Bronchial epithelial cell (primary cell): Measurements from ENCODE around the gene CDH13. TPM values are rescaled to one million over a fixed set of nuclear protein-coding genes. Genes with fewer than 3 reads are reported as not detected.

Experiments used
- DNase-seq: peaks from one replicate; pipeline ENCODE4 v3.0.0-alpha.2; 2010; ENCODE audit warnings: low read depth
- FAIRE-seq: peaks from 2 replicates; lab custom pipeline; 2011; peaks lifted over from hg19 to GRCh38; lab: Jason Lieb, UNC
- H3K27me3 ChIP-seq: 2 replicates; pipeline ENCODE4 v1.5.1; 2011; ENCODE audit warnings: low read length; ENCODE audit not compliant: control insufficient read depth, insufficient read depth
- H3K36me3 ChIP-seq: 2 replicates; pipeline ENCODE4 v1.5.1; 2011; ENCODE audit warnings: low read length; ENCODE audit not compliant: control insufficient read depth, insufficient read depth
- H3K4me3 ChIP-seq: 2 replicates; pipeline ENCODE4 v1.5.1; 2011; ENCODE audit warnings: mild to moderate bottlenecking, low read depth, low read length, control low read depth
- total RNA-seq: library from RNA; depleted of rRNA; stranded (reverse); fragments of >200 nt; gene quantifications from 2 replicates; pipeline ENCODE4 v1.2.1, GENCODE V29; 2014
- TF ChIP-seq, protein P1 (sequence below): IDR thresholded peaks from 2 replicates; pipeline ENCODE4 v1.5.1; 2011; ENCODE audit warnings: mild to moderate bottlenecking, moderate library complexity, low read length, control low read depth, inconsistent platforms; ENCODE audit not compliant: insufficient read depth, severe bottlenecking

Gene CDH13
- total RNA-seq, 1 donor from 2014 or later: 31.3 TPM

DNA sequence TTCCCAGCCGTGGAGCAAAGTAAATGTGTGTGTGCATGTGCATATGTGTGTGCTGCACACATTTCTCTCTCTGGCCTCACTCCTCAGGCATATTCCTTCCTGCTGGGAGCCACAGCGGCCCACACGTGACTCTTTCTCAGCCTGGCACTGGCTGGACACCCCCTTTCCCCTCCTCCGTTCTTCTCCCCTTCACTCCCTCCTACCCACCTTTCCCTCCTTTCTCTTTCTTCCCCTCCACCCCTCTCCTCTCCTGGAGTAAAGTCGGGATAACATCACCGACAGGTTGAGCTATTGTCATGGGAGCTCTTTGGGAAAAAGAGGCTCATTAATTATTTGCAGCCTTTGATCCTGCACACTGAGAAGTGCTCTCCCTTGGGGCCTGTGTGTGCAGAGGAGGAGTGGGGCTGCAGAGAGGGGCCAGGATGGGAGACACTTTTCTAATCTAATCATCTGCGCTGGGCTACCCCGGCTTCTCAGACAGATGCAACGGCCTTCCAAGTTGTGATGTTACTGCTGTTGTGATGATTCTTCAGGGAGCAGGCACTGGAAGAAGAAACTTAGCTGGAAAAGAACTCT, 1054.7 kb downstream of the CDH13 start:
- FAIRE-seq: no peak
- no peak overlapping the region for H3K4me3 ChIP-seq
- H3K36me3 ChIP-seq: no peaks in the 10 kb centered on the region
- H3K27me3 ChIP-seq: peaks cover 3% of the 10 kb centered on the region
- TF ChIP-seq, protein P1, sequence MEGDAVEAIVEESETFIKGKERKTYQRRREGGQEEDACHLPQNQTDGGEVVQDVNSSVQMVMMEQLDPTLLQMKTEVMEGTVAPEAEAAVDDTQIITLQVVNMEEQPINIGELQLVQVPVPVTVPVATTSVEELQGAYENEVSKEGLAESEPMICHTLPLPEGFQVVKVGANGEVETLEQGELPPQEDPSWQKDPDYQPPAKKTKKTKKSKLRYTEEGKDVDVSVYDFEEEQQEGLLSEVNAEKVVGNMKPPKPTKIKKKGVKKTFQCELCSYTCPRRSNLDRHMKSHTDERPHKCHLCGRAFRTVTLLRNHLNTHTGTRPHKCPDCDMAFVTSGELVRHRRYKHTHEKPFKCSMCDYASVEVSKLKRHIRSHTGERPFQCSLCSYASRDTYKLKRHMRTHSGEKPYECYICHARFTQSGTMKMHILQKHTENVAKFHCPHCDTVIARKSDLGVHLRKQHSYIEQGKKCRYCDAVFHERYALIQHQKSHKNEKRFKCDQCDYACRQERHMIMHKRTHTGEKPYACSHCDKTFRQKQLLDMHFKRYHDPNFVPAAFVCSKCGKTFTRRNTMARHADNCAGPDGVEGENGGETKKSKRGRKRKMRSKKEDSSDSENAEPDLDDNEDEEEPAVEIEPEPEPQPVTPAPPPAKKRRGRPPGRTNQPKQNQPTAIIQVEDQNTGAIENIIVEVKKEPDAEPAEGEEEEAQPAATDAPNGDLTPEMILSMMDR: no peak
- no peak for DNase-seq

DNA sequence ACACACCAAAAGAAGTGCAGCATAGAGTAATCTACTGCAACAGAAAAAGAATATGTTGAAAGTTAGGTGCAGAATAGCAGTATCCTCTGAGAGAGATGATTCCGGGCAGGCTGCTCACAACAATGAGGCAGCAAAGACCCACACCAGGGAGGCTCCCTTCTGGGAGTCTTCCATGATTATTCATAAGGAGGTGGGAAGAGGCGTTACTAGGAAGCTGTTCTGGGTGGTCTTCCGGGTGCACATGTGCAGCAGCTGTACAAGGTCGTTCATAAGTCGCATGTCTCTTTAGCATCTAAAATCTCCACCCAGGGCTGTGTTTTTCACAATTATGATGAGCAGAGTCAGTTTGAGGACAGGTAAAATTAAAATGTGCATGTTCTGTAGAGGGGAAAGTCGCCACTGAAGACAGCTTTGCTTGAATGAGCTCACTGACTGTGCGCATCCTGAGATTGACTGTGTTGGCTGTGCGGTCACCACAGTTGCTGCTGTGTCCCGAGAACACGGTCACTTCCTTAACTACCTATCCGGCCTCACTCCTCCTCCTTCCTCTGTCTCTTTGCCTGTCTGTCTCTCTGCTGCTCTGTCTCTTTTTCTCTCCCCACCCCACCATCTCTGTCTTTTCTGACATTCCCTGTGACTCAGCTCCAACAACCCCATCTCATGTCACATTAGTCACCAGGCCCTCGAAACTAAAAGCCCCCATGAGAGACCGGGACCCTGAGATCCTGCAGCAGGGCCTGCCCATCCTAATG, 1055.5 kb downstream of the CDH13 start:
- Histone ChIP-seq H3K27me3 (peaks cover 3% of the 10 kb centered on the region), H3K36me3 (no peaks in the 10 kb centered on the region), H3K4me3 (no peak overlapping the region)
- FAIRE-seq (no peak), DNase-seq (no peak)
- TF ChIP-seq, protein P1: no peak

DNA sequence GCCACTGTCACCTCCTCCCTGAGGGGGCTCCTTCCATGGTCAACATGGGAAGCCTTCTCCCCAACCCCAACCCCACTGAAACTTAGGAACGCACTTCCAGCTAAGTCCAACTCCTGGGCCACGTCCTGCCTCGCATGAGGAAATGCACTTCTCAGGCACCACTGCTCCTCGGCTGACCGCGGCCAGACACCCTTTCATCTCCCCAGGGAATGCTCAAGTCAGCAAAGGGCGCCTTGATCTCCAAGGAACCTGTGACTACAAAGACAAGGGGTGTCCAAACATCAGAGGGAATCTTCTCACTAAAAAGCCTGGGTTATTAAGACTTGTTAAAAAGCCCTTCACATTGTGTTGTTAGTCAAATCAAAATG, 1056.1 kb downstream of the CDH13 start:
- FAIRE-seq (no peak), DNase-seq (no peak)
- TF ChIP-seq, protein P1: no peak
- Histone ChIP-seq H3K27me3 (peaks cover 5% of the 10 kb centered on the region), H3K4me3 (no peak overlapping the region), H3K36me3 (no peaks in the 10 kb centered on the region)

DNA sequence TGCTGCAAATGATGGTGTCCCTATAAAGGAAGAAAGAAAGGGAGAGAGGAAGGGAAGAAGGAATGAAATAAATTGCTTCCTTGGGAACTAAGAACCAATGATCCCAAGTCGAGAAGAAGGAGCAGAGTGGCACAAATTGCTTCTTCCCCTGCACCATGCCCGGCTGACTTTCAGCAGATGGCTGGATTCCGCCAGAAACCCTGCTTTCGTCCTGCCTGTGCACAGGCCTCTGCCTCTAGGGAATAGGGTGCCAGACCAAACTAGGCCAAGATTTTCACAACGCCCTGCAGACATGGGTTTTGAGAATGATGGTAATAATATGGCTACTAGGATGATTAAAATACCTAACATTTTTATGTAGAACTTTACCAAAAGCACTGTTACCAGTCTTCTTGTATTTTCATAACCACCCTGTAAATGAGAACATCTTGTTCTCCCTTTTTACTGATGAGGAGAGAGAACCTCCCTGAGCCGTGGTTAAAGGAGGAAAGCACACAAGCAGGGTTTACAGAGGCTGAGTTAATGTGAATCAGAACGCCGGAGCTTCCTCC, 1058.9 kb downstream of the CDH13 start:
- no peaks in the 10 kb centered on the region for H3K36me3 ChIP-seq
- peaks cover 7% of the 10 kb centered on the region for H3K27me3 ChIP-seq
- no peak for FAIRE-seq
- TF ChIP-seq, protein P1: no peak
- DNase-seq: no peak
- H3K4me3 ChIP-seq: no peak overlapping the region

DNA sequence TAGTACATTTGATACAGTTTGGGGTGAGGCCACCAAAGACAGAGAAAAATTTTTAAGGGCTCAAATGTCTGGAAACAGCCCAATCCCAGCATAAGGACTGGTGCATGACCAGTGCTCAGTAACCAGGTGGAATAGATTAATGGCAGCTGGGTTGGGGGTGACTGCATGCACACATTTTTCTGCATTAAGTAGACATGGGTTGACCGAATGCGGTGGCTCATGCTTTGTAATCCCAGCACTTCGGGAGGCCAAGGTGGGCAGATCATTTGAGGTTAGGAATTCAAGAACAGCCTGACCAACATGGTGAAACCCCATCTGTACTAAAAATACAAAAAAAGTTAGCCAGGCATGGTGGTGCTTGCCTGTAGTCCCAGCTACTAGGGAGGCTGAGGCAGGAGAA, 1060.0 kb downstream of the CDH13 start:
- Histone ChIP-seq H3K36me3 (no peaks in the 10 kb centered on the region), H3K27me3 (peaks cover 12% of the 10 kb centered on the region), H3K4me3 (no peak overlapping the region)
- DNase-seq: no peak
- FAIRE-seq: no peak
- TF ChIP-seq, protein P1: no peak
